Stimulated activated naive CD4-positive, alpha-beta T cell (primary cell): ENCODE data around the gene TPK1.
A peak's percentile ranks its signal among the peaks of the same experiment; 100 is the strongest.
"Not testable (repeated sequence)": the region's sequence is repeated elsewhere in the genome, so short reads cannot be mapped to it uniquely, and the experiment has no call there.

ENCODE experiments used
- DNase-seq, 6 experiments: peaks; one replicate each; lab custom pipeline; 2025; lab: John Stamatoyannopoulos, UW

The TPK1 gene

DNA sequence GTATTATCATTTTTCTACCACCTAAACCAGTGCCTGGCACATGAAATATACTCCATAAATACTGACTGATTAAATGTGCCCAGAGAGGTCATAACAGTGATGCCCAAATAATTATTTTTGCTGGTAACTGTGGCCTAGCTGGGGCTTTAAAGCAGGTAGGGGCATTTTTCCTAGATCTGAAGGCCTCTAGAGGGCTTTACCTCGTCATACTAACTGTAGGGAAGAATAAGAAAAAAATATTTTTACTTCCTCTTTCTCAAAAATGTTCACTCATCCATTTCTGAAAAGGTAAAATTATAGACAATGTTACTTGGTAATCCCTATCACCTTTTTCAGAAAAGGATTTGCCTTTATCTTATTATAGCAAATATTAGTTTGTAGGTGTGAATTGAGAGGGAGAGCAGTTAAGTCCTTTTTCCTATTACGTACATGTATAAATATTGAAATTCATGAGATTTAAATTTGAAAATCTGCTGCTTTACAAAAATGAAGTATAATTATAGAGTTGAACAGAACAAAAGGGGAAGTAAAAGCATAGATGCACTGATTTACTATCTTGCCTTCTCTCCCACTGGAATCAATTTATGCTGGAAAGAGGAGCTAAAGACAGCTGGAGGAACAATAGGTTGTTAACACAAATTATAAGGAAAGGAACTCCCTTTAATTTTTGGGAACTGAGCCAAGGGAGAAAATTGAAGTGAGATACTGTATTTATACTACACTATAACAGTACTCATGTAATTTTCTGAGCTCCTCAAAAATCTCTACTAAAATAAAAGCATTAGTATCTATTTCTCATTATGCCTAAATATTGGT lies 360.8 kb downstream of the TPK1 start:
- DNase-seq: no peak

DNA sequence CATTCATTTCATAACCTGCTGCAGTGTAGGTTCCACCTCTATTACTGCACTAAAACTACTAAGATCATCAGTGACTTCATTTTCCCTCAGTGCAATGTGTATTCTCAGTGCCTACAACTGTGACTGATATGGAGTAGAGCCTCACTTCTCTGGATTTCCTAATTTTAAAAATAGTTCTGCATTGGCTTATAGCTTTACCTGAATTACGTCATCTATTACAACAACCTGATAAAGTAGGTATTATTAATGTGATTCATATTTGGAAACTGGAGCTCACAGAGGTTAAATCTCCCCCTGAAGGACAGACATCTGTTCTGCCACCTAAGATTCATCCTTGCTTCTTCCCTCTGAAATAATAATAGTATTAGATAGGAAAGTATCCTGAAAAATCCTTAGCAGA lies 361.5 kb downstream of the TPK1 start:
- no peak for DNase-seq

DNA sequence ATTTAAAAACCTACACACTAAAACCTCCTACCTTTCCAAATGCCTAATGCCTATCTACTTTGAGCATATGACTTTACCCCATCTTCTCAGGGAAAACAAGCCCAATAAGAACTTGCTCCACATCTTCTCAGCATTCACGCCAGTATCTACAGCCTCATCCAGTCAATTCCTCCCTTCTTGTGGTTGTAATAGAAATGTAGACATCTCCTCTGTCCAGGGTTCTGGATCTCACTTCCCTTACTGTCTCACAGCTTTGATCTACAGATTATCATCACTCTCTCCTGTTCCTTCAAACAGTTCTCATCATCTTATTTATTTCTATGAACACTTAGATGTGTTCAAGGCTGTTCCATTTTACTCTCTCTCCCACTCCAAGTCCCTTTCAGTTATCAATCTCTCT lies 361.9 kb downstream of the TPK1 start:
- no peak for DNase-seq

DNA sequence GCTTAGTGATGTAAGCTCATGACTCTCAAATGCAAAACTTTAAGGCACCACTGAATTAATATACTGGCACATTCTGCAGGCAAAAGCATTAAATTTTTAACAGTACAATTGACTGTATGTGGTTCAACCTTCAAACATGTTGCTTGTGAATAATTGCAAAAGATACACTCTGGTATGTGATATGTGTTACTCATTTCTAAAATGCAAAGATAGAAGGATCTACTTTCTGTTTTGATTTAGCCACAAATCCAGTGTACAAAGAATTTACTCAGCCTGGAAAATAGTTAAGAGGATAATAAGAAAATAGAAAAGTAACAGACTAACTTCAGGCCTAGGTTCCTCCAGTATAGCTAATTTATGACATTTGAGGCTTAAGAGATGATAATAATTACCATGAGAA lies 365.8 kb downstream of the TPK1 start:
- DNase-seq: no peak

DNA sequence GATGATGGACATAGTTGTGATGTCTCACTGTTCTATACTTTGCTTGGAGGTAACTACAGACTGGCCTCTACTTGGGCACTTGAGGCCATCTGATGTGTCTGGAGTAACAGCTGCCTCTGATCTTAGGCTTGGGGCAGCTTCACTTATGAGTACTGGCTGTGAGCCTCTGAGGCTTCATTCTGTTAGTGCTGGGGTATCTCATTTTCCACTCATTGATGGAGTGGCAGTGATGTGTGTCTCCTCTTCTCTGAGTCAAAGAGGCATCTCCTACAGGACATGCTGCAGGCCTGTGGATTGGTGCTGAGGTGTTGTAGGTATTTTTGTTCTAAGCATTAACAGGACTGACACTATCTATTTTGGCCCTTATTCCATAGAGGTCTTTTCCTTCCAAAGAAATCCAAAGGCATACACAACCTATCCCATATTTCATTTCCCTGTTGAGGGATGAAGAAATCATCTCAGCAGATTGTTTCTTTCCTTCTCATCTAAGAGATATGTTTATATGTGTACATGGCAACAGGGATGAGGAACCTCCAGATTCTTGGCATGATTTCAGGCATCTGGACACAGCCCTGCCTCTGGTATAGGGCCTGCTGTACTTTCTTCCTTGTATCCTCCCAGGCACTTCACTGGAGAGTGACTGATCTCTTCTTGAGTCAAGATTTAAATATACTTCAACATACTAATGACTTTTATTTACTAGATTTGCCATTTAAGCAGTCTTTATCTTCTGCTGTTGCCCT lies 366.7 kb downstream of the TPK1 start:
- no peak for DNase-seq

DNA sequence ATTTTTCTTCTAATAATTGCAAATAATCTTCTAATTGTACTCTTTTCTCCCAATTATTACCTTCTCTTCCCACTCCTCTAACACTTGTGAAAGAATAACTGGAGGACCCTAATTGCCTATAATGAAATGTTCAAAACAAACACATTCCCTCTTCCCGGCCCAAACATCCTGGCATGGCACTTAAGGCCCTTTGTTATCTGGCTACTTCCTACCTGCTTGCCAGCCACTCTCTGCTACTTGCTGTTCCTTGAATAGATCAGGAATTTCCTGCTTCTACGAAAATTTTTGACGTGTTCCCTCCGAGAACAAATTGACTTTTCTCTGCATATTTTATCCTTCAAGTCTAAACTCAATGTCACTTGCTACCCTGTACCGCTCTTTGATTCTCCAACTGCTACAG lies 376.2 kb downstream of the TPK1 start:
- no peak for DNase-seq

DNA sequence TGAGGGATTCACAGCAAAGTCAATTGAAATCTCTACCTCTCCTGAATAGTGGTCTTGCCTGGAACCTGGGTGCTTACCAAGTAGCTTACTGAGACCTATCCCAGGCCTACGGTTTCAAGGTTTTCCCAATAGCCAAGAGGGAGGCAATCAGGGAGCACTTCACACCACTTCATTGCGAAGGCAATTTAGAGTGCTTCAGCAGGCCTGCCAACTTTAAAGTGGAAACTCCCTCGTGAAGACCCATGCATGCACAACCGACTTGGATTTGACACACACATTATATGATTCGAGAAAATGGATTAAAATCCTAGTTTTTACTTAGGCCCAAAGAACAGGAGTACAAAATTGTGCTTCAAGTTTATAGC lies 380.8 kb downstream of the TPK1 start:
- DNase-seq: no peak

DNA sequence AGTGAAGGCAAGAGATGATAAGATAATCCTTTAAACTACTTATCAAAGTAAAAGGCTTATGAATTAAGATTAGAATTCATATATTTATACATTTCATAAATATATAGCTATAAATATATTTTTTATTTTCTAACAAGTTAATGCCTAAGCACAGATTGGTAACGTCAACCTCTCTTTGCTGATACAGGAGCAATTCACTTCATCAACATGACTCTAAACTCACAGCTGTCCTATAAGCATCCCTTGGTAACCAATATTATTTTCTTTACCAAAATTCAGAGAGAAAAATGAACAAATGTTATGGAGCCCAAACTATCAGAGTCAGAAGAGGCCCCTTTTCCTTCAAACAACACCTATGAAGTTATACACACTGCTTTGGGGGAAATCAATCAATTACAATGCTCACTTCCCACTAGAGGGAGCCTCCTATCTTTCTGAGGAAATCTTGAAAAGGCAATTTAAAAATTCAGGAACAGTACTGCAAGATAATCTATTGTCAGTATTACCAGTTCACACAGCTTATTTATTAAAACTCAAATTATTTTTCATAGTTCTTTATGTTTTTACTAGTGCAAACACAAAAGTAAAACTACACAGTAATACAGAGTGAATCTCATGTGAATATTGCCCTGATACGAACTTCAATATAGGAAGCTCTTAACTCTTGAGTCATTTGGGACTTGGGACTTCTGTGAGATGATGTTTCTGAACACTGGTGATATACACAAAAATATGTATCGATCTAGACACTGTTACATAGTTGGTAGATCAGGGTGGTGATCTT lies 381.4 kb downstream of the TPK1 start:
- DNase-seq: no peak

DNA sequence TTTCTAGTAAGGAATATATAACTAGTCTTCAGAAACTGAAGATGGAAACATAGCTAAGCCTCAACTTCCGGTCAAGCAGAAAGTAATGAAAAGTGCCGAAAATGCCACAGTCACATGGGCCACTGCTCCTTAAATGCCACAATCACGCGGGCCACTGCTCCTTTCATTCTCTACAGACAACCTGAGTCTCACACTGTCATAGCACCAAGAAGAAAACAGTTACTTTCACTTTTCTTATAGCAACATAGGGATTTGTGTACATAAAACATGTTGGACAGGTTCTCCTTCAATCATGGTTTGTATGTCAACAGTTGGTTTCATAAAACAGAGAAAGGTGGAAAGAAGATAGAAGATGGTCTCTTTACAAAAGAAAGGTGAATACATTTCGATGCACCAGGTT lies 383.8 kb downstream of the TPK1 start:
- no peak for DNase-seq

DNA sequence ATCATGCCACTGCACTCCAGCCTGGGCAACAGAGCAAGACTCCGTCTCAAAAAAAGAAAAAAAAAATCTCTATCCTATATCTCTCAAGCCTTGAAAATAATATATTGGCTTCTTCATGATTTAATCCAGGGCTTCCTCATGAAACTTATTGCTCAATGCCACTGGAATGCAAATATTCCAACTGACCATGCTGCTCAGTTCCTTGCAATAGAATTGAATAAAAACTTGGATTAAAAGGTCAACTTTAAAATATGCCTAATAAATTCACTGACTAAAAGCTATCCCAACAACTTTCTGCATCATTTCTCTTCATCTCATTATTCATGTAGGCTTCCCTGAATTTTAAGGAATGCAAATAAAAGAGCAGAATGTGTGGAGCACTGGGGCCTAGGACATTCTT lies 390.3 kb downstream of the TPK1 start:
- no peak for DNase-seq

DNA sequence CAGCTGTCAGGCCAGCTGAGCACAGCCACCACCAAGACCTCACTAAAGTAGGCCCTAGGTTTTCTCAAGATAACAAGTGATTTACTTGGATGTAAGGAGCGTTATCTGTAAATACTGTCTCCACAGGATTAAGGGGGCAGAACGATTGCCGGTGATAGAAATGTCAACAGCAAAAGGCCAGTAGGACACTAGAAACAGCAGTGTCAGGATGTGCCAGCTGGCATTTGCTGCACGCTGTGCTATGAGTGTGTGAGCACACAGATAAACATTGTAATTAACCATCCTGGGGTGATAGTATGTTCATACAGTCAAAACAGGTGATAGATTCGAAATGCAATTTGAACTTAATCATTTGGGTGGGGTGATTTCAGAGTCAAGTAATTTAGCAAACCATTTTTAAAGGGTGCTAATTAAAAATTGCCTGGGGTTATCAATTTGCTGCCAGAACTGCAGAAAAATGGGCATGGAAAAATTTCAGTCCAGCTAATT lies 396.1 kb downstream of the TPK1 start:
- no peak for DNase-seq

DNA sequence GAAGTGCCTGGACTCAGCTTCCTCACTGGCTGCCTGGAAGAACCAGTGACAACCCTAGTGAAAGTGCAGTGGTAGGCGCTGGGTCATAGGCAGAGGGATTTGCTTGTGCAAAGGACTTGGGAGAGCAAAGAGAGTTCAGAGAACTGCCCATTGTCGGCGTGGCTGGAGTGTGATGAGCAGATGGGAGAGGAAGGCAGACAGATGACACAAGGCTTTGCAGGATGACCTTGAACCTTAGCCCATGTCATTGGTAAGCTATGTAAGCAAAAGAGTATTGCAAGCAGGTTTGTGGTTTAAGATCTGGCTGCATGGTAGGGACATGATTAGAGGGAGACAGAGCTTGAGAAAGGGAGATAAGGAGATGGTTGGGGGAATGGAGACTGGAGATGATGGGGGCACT lies 397.1 kb downstream of the TPK1 start:
- DNase-seq: no peak

DNA sequence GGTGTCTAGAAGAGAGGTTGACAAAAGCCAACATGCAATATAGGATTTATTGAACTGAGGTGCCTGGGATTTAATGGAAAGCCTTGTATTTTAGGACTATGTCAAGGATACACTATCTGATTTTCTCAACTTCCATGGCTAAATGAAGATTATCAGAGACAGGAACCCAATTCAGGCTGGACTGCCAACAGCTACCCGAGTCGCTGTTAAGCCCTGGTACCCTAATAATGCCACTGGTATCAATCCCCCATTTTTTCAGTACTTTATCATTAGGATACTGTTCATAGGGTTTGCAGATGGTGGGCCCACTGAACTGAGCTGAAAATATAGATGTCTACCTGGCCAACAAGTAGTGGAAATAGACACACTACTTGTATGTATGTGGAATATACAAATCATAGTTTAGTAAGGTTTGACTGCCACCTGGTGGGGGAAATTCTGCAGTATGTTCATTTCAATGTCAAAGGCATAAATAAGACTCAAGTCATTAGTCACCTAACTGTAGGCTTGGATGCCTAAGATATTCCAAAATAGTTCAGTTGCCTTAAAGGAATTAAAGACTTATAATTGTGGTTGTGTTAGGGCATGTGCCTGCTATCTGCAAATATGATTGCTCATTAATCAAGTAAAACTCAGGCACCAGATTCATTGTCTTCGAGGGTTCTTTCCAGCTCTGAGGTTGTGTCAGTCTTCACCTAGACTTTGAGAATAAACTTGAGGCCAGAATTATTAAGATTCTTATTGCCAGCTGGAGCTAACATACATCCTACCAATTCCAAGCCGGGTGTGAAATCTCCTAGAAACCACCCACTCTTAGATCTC lies 398.3 kb downstream of the TPK1 start:
- DNase-seq: peak in 5 of 6 experiments; percentile 1 to 51 (median 33)

DNA sequence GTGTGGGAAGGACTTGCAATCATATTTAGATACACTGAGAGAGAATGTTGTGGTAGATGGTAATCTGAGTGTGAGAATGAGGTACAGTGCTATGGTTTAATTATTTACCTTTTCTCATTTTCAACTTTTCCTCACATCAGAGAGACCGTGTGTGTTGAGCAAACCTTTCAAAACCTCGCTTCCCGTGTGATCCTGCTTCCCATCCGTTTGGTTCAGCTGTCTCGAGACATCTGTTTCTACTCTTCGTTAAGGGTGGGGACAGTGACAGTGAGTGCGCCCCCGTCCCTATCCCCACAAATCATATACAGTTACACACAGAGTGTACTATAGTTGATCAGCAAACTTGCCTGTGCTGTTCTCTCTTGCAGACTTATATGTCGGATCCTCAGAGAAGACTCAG lies 399.4 kb downstream of the TPK1 start:
- no peak for DNase-seq

DNA sequence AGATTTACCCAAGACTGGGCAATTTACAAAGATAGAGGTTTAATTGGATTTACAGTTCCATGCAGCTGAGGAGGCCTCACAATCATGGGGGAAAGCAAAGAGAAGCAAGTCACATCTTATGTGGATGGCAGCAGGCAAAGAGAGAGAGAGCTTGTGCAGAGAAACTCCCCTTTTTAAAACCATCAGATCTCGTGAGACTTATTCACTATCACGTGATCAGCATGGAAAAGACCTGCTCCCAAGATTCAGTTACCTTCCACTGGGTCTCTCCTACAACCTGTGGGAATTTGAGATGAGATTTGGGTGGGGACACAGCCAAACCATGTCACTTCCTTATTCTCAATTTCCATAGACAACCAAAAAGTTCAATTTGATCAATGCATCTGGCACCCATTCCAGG lies 407.4 kb downstream of the TPK1 start:
- no peak for DNase-seq

DNA sequence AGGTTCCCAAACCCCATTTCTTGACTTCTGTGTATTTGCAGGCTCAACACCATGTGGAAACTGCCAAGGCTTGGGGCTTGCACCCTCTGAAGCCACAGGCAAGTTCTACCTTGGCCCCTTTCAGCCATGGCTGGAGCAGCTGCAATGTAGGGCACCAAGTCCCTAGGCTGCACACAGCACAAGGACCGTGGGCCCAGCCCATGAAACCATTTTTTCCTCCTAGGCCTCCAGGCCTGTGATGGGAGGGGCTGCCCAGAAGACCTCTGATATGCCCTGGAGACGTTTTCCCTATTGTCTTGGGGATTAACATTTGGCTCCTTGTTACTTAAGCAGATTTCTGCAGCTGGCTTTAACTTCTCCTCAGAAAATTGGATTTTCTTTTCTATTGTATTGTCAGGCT lies 408.3 kb downstream of the TPK1 start:
- not testable (repeated sequence) for DNase-seq

DNA sequence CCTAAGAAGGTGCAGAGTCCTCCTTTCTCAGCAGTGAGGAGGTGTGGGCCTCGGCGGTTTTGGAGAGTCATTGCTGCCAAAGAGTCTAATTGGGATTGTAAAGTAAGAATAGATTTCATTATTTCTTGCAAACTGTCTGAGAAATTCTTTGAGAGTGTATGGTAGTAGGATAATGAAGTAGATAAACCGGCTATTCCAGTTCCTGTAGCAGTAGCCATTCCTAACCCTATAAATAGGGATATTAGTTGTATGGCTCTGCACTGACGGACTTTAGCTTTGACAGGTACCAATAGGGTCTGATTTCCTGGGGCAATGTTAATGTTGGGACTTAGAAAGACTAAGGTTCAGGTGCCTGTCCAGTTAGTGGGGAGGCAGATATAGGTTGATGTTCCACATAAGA lies 416.9 kb downstream of the TPK1 start:
- DNase-seq: not testable (repeated sequence)

DNA sequence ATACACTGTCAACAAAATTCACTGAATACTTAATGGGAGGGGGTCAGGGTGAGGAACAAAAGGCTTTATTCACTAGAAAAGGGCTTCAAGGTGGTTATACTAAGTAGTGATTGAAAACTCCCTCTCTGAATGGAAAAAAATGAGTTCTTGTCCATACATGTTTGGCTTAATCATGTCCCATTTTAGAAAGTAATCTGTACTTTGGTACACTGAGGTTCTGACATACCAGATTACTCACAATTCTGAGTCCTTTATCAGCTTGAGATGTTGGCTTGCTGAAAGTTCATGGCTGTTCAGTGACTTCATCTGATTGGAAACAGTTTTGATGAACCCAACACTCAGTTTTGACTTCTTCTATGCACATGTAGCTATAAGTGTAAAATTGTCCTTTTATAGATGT lies 419.5 kb downstream of the TPK1 start:
- DNase-seq: no peak

DNA sequence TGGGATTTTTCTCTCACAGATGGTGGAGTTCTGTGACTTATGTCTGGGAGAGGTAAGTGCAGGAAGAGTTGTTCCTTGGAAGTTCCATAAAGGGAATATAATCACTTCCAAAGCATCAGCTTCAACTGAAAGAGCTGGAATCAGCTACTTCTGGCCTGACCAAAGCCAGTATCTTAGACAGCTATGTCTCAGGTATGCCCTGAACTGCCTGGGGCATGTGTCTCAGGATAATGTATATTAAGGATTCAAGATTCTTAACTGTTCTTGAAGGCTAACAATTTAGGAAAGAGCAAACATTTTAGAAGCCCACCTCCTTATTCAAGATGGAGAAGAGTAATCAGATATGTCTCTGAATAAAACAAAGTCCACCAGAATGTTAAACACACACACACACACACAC lies 420.0 kb downstream of the TPK1 start:
- no peak for DNase-seq

DNA sequence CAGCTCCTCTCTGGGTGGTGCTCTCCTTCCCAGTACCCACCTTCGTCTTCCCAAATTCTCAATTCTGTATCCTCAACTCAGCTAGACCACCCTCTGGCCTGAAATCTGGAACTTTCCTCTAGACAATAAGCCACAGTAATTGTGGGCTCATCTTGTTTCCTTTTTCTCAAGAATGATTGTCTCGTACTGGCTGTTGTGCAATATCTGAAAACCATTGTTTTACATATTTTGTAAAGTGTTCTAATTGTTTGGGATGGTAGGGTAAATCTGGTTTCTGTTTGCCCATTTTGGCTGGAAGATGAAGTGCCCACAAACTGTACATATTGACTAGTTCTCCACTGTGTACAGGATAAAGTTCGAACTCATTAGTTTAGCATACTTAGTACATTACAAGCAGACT lies 421.0 kb downstream of the TPK1 start:
- DNase-seq: no peak

DNA sequence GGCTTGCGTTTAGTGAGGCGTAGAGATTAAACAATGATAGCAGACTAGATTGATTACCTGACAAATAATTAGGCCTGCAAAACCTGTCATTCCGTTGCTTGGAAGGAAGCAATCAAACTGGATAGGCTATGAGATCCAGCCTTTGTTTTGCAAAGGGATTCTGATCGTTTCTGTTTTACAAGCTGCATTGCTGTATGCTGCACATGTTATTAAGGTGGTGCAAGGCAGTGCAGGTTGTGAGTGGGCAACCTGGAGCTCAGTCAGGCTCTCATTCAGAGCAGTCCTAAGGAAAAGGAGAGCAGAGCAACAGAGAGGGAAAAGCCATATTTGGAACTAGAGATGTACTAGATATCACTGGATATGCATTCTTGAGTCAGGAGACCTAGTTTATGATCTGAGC lies 425.4 kb downstream of the TPK1 start:
- no peak for DNase-seq

DNA sequence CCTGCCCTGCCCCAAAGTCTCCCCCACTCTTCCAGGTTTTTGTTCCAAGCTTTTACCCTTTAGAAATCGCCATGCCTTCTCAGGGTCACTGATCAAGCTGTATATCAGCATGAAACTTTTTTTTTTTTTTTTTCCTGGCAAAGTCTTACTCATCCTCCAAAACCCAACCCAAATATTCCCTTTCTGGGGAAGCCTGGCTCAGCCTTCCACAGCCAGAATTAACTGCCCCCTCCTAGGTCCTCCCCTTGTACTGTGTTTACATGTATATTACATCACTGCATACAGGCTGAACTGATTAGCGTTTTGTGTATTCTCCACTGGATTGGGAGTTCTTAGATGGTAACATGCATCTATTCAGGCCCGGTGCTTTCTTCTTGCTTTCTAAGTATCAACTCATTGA lies 427.7 kb downstream of the TPK1 start:
- DNase-seq: no peak
